Measurements from ENCODE around the gene WASF3. TPM values are rescaled to one million over a fixed set of nuclear protein-coding genes. Genes with fewer than 3 reads are reported as not detected.

WASF3 gene, protein sequence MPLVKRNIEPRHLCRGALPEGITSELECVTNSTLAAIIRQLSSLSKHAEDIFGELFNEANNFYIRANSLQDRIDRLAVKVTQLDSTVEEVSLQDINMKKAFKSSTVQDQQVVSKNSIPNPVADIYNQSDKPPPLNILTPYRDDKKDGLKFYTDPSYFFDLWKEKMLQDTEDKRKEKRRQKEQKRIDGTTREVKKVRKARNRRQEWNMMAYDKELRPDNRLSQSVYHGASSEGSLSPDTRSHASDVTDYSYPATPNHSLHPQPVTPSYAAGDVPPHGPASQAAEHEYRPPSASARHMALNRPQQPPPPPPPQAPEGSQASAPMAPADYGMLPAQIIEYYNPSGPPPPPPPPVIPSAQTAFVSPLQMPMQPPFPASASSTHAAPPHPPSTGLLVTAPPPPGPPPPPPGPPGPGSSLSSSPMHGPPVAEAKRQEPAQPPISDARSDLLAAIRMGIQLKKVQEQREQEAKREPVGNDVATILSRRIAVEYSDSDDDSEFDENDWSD
- polyA plus RNA-seq (2013, experiment 1 of 2) = 18.3 TPM
- 17.4 TPM for polyA plus RNA-seq (2013, experiment 2 of 2)

DNA sequence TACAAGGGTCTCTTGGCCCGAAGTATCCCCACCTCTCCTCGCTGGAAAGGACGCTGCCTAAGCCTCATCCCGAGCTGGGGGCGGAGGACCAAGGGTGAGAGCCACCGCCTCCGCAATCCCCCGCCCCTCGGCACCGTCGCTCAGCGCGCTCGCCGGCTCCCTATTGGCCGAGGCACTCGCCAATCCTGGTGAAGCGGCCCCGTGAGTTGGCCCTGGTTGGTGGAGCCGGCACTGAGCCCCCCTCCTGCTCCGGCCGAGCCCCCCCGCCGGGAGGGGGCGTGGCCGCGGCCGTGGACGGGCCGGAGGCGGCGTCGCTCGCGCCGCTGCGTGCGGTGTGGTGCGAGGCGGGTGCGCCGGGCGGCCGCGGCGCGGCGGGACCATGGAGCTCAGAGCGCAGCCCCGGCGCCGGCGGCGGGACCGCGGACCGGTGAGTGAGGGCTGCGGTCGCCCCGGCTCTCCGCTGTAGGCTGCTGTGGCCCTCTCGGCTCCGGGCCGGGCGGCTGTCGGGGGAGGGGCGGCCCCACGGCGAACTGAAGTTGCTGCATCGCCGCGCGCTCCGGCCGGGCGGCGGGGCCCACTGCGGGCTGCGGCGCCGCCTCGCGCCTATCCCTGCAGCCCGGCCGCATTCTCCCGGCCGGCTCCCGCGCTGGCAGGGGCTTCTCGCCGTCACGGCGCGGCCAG, at the start of gene WASF3:
Gene WASF3, plus strand, starts transcription at position 291 of the 681 bp plus-strand sequence. CDS start 84,588 bp downstream, outside the sequence.
- Histone ChIP-seq H3K36me3 (ENCODE audit: control insufficient read depth, insufficient read depth, low read length) (no peaks in the 10 kb centered on the region), H3K9me3 (ENCODE audit: control insufficient read depth, low read length) (no peaks in the 10 kb centered on the region), H3K4me3 (ENCODE audit: extremely low read depth, insufficient read depth, low read length, poor library complexity, severe bottlenecking) (peak within 1 kb of the TSS; percentile 76), H3K27ac (ENCODE audit: low read depth, low read length, severe bottlenecking) (peak within 1 kb of the TSS; percentile 37), H3K4me1 (ENCODE audit: control insufficient read depth, insufficient read depth, low read length, poor library complexity, severe bottlenecking) (peaks cover 14% of the 10 kb centered on the region)
- WGBS, 2 experiments (ENCODE audit: insufficient coverage in 2 of 2) = 0% methylated on average over 39 to 79 of the region's 94 CpGs

DNA sequence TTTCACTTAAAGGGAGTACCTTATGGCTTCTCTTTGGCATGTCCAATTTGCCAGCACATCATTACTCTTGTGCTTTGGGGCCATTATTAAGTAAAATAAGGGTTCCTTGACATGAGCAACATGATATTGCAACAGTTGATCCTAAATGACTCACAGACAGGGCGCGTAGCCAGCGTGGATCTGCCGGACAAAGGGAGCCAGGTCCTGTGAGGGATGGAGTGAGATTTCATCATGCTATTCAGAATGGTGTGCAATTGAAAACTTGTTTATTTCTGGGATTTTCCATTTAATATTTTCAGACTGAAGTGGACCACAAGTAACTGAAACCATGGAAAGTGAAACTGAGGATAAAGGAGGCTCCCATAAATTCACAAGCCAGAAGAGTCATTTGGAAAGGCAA, 48.6 kb upstream of the WASF3 start:
- Histone ChIP-seq H3K4me3 (ENCODE audit: extremely low read depth, insufficient read depth, low read length, poor library complexity, severe bottlenecking) (no peak overlapping the region), H3K36me3 (ENCODE audit: control insufficient read depth, insufficient read depth, low read length) (no peaks in the 10 kb centered on the region), H3K4me1 (ENCODE audit: control insufficient read depth, insufficient read depth, low read length, poor library complexity, severe bottlenecking) (no peaks in the 10 kb centered on the region), H3K9me3 (ENCODE audit: control insufficient read depth, low read length) (peaks cover 14% of the 10 kb centered on the region), H3K27ac (ENCODE audit: low read depth, low read length, severe bottlenecking) (no peak overlapping the region)
- 91 to 100% methylated on average over 4 of the region's 4 CpGs for WGBS, 2 experiments (ENCODE audit: insufficient coverage in 2 of 2)

DNA sequence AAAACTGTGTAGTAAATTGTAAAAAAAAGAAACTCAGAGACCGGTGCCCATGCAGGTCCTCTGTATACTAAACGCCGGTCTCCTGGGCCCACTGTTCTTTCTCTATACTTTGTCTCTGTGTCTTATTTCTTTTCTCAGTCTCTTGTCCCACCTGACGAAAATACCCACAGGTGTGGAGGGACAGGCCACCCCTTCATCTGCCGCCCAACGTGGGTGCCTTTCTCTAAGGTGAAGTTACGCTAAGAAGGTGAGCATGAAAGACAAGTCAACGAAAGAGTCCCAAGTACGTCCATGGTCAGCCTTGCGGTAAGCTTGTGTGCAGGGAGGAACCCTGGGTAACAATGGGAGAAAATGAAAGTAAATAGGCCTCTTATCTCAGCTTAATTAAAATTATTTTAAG, 48.0 kb upstream of the WASF3 start:
- Histone ChIP-seq H3K9me3 (ENCODE audit: control insufficient read depth, low read length) (peaks cover 14% of the 10 kb centered on the region), H3K27ac (ENCODE audit: low read depth, low read length, severe bottlenecking) (no peak overlapping the region), H3K4me1 (ENCODE audit: control insufficient read depth, insufficient read depth, low read length, poor library complexity, severe bottlenecking) (no peaks in the 10 kb centered on the region), H3K36me3 (ENCODE audit: control insufficient read depth, insufficient read depth, low read length) (no peaks in the 10 kb centered on the region), H3K4me3 (ENCODE audit: extremely low read depth, insufficient read depth, low read length, poor library complexity, severe bottlenecking) (no peak overlapping the region)
- WGBS, 2 experiments (ENCODE audit: insufficient coverage in 2 of 2) = 93 to 96% methylated on average over 7 to 8 of the region's 10 CpGs

DNA sequence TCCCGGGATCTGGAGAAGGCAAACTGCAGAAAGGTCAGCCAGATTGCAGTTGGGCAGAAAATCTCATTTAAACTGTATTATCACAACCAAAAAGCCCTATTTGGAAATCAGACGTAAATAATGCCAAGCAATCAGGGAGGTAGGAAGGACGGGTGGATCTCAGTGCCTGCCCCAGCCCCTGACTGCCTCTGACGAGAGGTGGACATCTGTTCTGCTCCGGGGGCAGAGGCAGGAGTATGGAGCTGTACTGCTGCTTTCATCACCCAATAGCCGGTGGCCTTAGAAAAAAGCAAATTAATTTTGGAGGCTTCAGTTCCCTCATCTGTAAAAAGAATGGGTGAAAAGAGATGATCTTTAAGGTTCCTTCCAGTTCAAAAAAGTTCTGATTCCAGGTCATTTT, 43.6 kb upstream of the WASF3 start:
- H3K9me3 ChIP-seq (ENCODE audit: control insufficient read depth, low read length) = peaks cover 10% of the 10 kb centered on the region
- no peaks in the 10 kb centered on the region for H3K36me3 ChIP-seq (ENCODE audit: control insufficient read depth, insufficient read depth, low read length)
- no peaks in the 10 kb centered on the region for H3K4me1 ChIP-seq (ENCODE audit: control insufficient read depth, insufficient read depth, low read length, poor library complexity, severe bottlenecking)
- H3K27ac ChIP-seq (ENCODE audit: low read depth, low read length, severe bottlenecking) = no peak overlapping the region
- no peak overlapping the region for H3K4me3 ChIP-seq (ENCODE audit: extremely low read depth, insufficient read depth, low read length, poor library complexity, severe bottlenecking)
- WGBS, 2 experiments (ENCODE audit: insufficient coverage in 2 of 2) = 90 to 100% methylated on average over 1 to 5 of the region's 6 CpGs

DNA sequence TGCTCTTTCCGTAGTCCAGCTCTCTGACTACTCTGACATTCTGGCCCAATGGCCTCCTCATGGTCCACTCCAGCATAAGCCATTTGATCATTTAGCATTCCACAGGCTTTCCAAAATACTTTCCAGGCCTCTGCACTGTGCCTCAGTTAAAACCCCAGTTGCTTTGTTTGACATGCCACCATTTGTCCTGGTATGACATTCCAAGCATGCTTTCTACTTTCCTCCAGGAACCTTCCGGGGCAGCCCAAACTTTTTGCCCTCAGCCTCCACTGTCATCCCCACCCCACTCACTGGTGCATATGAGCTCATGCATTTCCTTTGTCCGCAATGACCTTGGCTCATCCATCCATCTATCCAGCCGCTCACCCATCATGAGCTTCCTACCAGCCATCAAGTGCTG, 41.8 kb upstream of the WASF3 start:
- Histone ChIP-seq H3K4me3 (ENCODE audit: extremely low read depth, insufficient read depth, low read length, poor library complexity, severe bottlenecking) (no peak overlapping the region), H3K4me1 (ENCODE audit: control insufficient read depth, insufficient read depth, low read length, poor library complexity, severe bottlenecking) (no peaks in the 10 kb centered on the region), H3K9me3 (ENCODE audit: control insufficient read depth, low read length) (no peaks in the 10 kb centered on the region), H3K36me3 (ENCODE audit: control insufficient read depth, insufficient read depth, low read length) (no peaks in the 10 kb centered on the region), H3K27ac (ENCODE audit: low read depth, low read length, severe bottlenecking) (no peak overlapping the region)
- 71 to 100% methylated on average over 1 to 4 of the region's 4 CpGs for WGBS, 2 experiments (ENCODE audit: insufficient coverage in 2 of 2)

DNA sequence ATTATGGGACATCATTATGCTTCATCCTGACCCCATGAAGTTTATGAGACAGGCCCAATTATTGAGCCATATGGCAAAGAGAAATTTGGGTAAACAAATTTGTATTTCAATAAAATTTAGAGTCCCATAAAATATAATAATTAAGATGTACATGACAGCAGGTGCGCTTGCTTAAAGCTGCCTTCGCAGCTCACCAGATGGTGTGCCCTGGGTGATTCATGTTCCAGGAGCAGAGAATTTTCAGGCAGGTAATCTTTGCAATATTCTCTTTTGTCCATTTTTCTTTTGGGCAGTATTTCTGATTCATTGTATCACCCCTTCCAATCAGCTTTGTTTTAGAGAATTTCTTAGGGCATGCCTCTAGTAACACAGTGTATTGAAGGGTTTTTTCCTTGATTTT, 39.5 kb upstream of the WASF3 start:
- Histone ChIP-seq H3K9me3 (ENCODE audit: control insufficient read depth, low read length) (no peaks in the 10 kb centered on the region), H3K4me1 (ENCODE audit: control insufficient read depth, insufficient read depth, low read length, poor library complexity, severe bottlenecking) (no peaks in the 10 kb centered on the region), H3K4me3 (ENCODE audit: extremely low read depth, insufficient read depth, low read length, poor library complexity, severe bottlenecking) (no peak overlapping the region), H3K27ac (ENCODE audit: low read depth, low read length, severe bottlenecking) (no peak overlapping the region), H3K36me3 (ENCODE audit: control insufficient read depth, insufficient read depth, low read length) (no peaks in the 10 kb centered on the region)
- 100% methylated on average over 1 of the region's 2 CpGs for WGBS, 2 experiments (ENCODE audit: insufficient coverage in 2 of 2)

DNA sequence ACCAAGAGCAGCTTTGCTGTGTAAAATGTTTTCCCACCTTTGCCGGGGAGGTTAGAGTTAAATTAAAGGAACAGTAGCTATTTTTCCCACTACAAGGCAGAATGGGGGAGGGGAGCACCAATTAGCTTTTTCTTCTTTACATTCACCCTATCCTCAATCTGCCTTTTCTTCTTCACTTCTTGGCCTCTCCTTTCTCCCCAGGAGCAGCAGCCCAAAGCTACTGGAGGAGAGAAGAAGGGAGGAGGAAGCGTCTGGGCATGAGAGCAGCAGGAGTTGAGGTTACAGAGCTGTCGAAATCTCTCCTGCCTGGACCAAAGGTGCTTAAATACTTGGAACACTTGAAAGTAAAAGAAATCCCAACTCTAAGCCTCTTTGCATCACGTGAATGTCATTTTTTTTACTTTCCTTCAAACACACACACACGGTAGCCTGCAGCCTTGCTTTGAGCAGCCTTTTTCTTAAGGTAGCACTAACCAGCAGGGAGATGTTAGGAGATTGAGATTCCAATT, 39.0 kb upstream of the WASF3 start:
- Histone ChIP-seq H3K4me1 (ENCODE audit: control insufficient read depth, insufficient read depth, low read length, poor library complexity, severe bottlenecking) (no peaks in the 10 kb centered on the region), H3K9me3 (ENCODE audit: control insufficient read depth, low read length) (no peaks in the 10 kb centered on the region), H3K36me3 (ENCODE audit: control insufficient read depth, insufficient read depth, low read length) (no peaks in the 10 kb centered on the region), H3K27ac (ENCODE audit: low read depth, low read length, severe bottlenecking) (no peak overlapping the region), H3K4me3 (ENCODE audit: extremely low read depth, insufficient read depth, low read length, poor library complexity, severe bottlenecking) (no peak overlapping the region)
- WGBS, 2 experiments (ENCODE audit: insufficient coverage in 2 of 2) = 17 to 35% methylated on average over 1 to 2 of the region's 5 CpGs

DNA sequence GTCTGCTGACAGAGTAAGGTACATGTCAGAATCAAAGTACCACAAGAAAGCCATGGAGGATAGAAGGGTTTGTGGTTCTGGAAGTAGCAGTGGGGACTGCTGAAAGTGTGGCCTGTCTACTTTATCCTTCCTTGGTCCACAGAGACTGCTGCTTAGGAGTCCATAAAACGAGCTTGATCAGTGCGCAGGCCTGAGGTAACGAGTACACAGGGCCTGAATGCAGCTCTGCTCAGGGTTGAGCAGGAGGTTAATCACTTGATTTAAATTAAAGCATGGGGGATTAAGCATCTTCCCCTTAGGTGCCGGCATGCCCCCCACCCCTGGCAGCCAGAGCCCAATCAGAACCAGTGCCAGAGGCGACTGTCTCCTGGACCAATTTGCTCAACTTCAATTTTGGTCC, 34.9 kb upstream of the WASF3 start:
- no peaks in the 10 kb centered on the region for H3K9me3 ChIP-seq (ENCODE audit: control insufficient read depth, low read length)
- 76 to 84% methylated on average over 5 of the region's 5 CpGs for whole genome bisulfite sequencing, 2 experiments (ENCODE audit: insufficient coverage in 2 of 2)
- H3K4me3 ChIP-seq (ENCODE audit: extremely low read depth, insufficient read depth, low read length, poor library complexity, severe bottlenecking) = no peak overlapping the region
- H3K36me3 ChIP-seq (ENCODE audit: control insufficient read depth, insufficient read depth, low read length) = no peaks in the 10 kb centered on the region
- H3K4me1 ChIP-seq (ENCODE audit: control insufficient read depth, insufficient read depth, low read length, poor library complexity, severe bottlenecking) = no peaks in the 10 kb centered on the region
- no peak overlapping the region for H3K27ac ChIP-seq (ENCODE audit: low read depth, low read length, severe bottlenecking)

DNA sequence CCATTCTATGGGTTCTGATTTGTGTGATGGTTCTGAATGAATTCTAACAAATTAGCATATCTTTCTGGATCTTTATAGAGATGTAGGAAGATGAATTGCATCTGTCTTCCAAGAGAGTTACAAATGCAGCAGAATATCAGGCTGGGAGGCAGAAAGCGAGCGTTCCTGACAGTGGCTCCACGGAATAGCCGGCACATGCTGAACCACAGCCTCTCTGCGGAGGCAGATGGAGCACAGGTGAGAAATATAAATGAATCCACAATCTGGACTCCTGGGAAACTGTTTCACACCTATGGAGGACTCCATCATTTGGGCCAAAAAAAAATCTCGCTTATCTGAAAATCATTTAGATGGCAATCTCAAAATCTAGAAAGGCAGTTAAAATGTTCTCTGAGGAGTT, 34.5 kb upstream of the WASF3 start:
- Histone ChIP-seq H3K27ac (ENCODE audit: low read depth, low read length, severe bottlenecking) (no peak overlapping the region), H3K4me1 (ENCODE audit: control insufficient read depth, insufficient read depth, low read length, poor library complexity, severe bottlenecking) (no peaks in the 10 kb centered on the region), H3K4me3 (ENCODE audit: extremely low read depth, insufficient read depth, low read length, poor library complexity, severe bottlenecking) (no peak overlapping the region), H3K36me3 (ENCODE audit: control insufficient read depth, insufficient read depth, low read length) (no peaks in the 10 kb centered on the region), H3K9me3 (ENCODE audit: control insufficient read depth, low read length) (no peaks in the 10 kb centered on the region)
- 87 to 98% methylated on average over 5 to 6 of the region's 6 CpGs for WGBS, 2 experiments (ENCODE audit: insufficient coverage in 2 of 2)

DNA sequence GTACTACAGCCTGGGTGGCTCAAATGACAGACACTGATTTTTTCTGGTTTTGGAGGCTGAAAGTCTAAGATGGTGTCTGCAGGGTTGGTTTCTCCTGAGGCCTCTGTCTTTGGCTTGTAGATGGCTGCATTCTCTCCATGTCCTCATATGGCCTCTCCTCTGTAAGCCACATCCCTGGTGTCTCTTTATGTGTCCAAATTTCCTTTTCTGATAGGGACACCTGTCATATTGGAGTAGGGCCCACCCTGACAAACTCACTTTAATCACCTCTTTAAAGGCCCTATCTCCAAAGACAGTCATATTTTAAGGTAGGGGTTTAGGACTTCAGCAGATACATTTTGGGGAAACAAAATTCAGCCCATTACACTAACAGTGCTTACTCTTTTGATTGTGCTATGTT, 32.0 kb upstream of the WASF3 start:
- H3K4me1 ChIP-seq (ENCODE audit: control insufficient read depth, insufficient read depth, low read length, poor library complexity, severe bottlenecking) = no peaks in the 10 kb centered on the region
- no peak overlapping the region for H3K27ac ChIP-seq (ENCODE audit: low read depth, low read length, severe bottlenecking)
- H3K36me3 ChIP-seq (ENCODE audit: control insufficient read depth, insufficient read depth, low read length) = no peaks in the 10 kb centered on the region
- H3K4me3 ChIP-seq (ENCODE audit: extremely low read depth, insufficient read depth, low read length, poor library complexity, severe bottlenecking) = no peak overlapping the region
- no peaks in the 10 kb centered on the region for H3K9me3 ChIP-seq (ENCODE audit: control insufficient read depth, low read length)
